T-cell (primary cell): ENCODE results near the gene DAAM2. TPM values are rescaled to one million over a fixed set of nuclear protein-coding genes. Genes with fewer than 3 reads are reported as not detected.

ENCODE experiments used
- ATAC-seq, 4 experiments: fragments of 200-7000 bp in 3 of 4; fragments of 150-1000 bp in 1 of 4; cut with Tn5 transposase; replicated peaks in 1 of 4; 1 replicate in 3 of 4; 2 replicates in 1 of 4; pipeline ENCODE4 v1.10.0; 2021; ENCODE audit warnings: moderate library complexity in 3 of 4, mild to moderate bottlenecking in 2 of 4, moderate number of reproducible peaks in 1 of 4
- CTCF ChIA-PET, 2 donors: fragments of 300-600 bp; sonication (Branson Sonifier 250); formaldehyde crosslinking; loops; one replicate each; lab custom pipeline; 2022; ENCODE audit warnings: antibody characterized with exemption in 2 of 2; lab: Charles Lee
- POLR2A ChIA-PET, 2 donors: fragments of 300-600 bp; sonication (Branson Sonifier 250); formaldehyde crosslinking; loops; one replicate each; lab custom pipeline; 2022; ENCODE audit warnings: antibody characterized with exemption in 2 of 2; lab: Charles Lee
- DNase-seq, 35 experiments: peaks; one replicate each; pipeline versions ENCODE4 v3.0.0 to v3.0.0-alpha.2; 2013 to 2023
- H3K27ac ChIP-seq: one replicate; pipeline ENCODE4 v1.5.1; 2013; ENCODE audit warnings: low read length
- H3K27me3 ChIP-seq, 2 experiments: replicated peaks in 1 of 2; 1 replicate in 1 of 2; 2 replicates in 1 of 2; pipeline versions ENCODE4 v1.6.1 to v1.7.0; 2013; ENCODE audit warnings: low read length in 1 of 2, mixed read lengths in 1 of 2; ENCODE audit not compliant: control insufficient read depth in 2 of 2, insufficient read depth in 2 of 2; ENCODE audit errors: extremely low read depth in 1 of 2
- H3K36me3 ChIP-seq, 2 donors: 1 replicate in 1 of 2; 2 replicates in 1 of 2; pipeline versions ENCODE4 v1.6.1 to v1.7.0; 2013; ENCODE audit warnings: low read length in 1 of 2; ENCODE audit not compliant: control insufficient read depth in 2 of 2, insufficient read depth in 1 of 2; ENCODE audit errors: extremely low read depth in 1 of 2
- H3K4me1 ChIP-seq, 2 experiments: 1 replicate in 1 of 2; 2 replicates in 1 of 2; pipeline versions ENCODE4 v1.6.1 to v1.7.0; 2013; ENCODE audit warnings: low read length in 2 of 2, mixed read lengths in 1 of 2; ENCODE audit not compliant: insufficient read depth in 2 of 2, control insufficient read depth in 1 of 2; ENCODE audit errors: extremely low read depth in 1 of 2
- H3K4me3 ChIP-seq, 2 donors: 1 replicate in 1 of 2; 2 replicates in 1 of 2; pipeline versions ENCODE4 v1.5.1 to v1.7.0; 2013; ENCODE audit warnings: mild to moderate bottlenecking in 2 of 2, low read length in 1 of 2, moderate library complexity in 1 of 2; ENCODE audit not compliant: control insufficient read depth in 1 of 2; ENCODE audit errors: extremely low read depth in 1 of 2
- H3K9me3 ChIP-seq: 2 replicates; pipeline ENCODE4 v1.7.0; 2013
- H3K27ac Mint-ChIP-seq, 2 donors: one replicate each; pipeline ENCODE4 v1.8.0; 2020 to 2021; ENCODE audit warnings: mild to moderate bottlenecking in 2 of 2, mixed read lengths in 2 of 2
- H3K27me3 Mint-ChIP-seq, 2 donors: one replicate each; pipeline ENCODE4 v1.8.0; 2021 to 2022; ENCODE audit warnings: mixed read lengths in 2 of 2
- H3K36me3 Mint-ChIP-seq: one replicate; pipeline ENCODE4 v1.8.0; 2021; ENCODE audit warnings: mixed read lengths
- H3K4me1 Mint-ChIP-seq, 3 donors: one replicate each; pipeline ENCODE4 v1.8.0; 2020 to 2022; ENCODE audit warnings: mixed read lengths in 3 of 3, mild to moderate bottlenecking in 1 of 3
- H3K4me3 Mint-ChIP-seq, 3 donors: one replicate each; pipeline ENCODE4 v1.8.0; 2020 to 2022; ENCODE audit warnings: mild to moderate bottlenecking in 3 of 3, mixed read lengths in 3 of 3, moderate library complexity in 3 of 3
- H3K9me3 Mint-ChIP-seq, 3 donors: one replicate each; pipeline ENCODE4 v1.8.0; 2020 to 2022; ENCODE audit warnings: mixed read lengths in 3 of 3
- WGBS: methylation state at CpG from one replicate; pipeline ENCODE4 v1.1.5; 2013; ENCODE audit warnings: missing lambda C conversion rate; ENCODE audit not compliant: insufficient coverage; 5-methylcytosine and 5-hydroxymethylcytosine counted together
- total RNA-seq, 35 experiments: library from RNA in 6 of 35; stranded (reverse) in 6 of 35; fragments of 120-200 nt in 1 of 35; gene quantifications; one replicate each; pipeline versions ENCODE4 v1.2.1 to v1.2.4 and lab custom pipeline; 2013 to 2026

Gene DAAM2
- total RNA-seq, 5 donors from 2014 or later (not counting 1 experiment from before 2014, with no cell fraction given) = 0.03 to 0.07 TPM; not detected in 3

DNA sequence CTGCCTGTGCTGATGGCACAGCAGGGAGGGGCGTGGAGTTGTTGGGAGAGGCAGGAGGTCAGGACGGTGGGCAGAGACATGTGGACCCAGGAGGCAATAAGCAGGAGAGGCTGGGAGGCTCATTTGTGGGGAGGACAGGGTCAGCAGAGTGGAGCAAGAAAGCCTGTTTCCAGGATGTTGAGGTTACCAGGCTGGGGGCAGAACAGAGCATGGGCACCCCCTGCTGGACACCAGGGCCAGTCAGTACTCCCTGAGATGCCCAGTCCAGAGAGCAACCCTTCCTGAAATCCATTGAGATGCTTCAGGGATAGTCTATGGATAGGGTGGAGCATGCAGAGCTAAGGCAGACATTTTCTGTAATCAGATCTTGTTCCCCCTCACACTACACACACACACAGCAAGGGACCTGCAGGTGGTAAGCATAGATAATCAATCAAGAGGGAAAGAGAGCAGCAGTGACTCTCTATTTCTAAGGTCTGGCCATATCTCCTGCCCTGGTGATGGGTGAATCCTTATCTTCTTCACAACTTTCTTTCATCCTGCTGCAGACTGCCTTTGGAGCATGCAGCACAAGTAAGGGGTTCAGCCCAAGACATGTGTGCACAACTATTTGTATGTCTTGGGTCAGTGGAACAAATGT, 100.4 kb downstream of the DAAM2 start:
- DNase-seq (peak in 1 of 35 experiments; percentile 13), ATAC-seq (no peak)
- ChIA-PET CTCF (no interaction called here), POLR2A (no interaction called here)
- WGBS = 20% methylated on average over 1 of the region's 2 CpGs
- Histone ChIP-seq H3K4me3 (no peak overlapping the region), H3K27ac (no peak overlapping the region), H3K4me1 (no peaks in the 10 kb centered on the region), H3K9me3 (no peaks in the 10 kb centered on the region), H3K36me3 (no peaks in the 10 kb centered on the region), H3K27me3 (peaks cover 0 to 17% of the 10 kb centered on the region in 2 experiments)
- peaks cover 5 to 14% of the 10 kb centered on the region in 2 donors for H3K27me3 Mint-ChIP-seq
- H3K4me3 Mint-ChIP-seq = no peak overlapping the region
- no peaks in the 10 kb centered on the region for H3K4me1 Mint-ChIP-seq
- no peaks in the 10 kb centered on the region for H3K9me3 Mint-ChIP-seq
- no peaks in the 10 kb centered on the region for H3K36me3 Mint-ChIP-seq
- no peak overlapping the region for H3K27ac Mint-ChIP-seq

DNA sequence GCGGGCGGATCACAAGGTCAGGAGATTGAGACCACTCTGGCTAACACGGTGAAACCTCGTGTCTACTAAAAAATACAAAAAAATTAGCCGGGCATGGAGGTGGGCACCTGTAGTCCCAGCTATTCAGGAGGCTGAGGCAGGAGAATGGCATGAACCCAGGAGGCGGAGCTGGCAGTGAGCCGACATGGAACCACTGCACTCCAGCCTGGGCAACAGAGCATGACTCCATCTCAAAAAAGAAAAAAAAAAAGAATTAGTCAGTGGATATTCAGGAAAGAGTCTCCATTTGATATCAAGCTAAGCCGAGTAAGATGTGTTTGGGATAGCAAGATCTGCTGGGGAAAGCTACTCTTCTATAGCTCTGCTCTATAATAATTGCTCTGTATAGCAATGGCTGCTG, 101.1 kb downstream of the DAAM2 start:
- Mint-ChIP-seq H3K4me1 (no peaks in the 10 kb centered on the region), H3K9me3 (no peaks in the 10 kb centered on the region), H3K27ac (no peak overlapping the region), H3K27me3 (peaks cover 5 to 12% of the 10 kb centered on the region in 2 donors), H3K4me3 (no peak overlapping the region), H3K36me3 (no peaks in the 10 kb centered on the region)
- WGBS = 93% methylated on average over 7 of the region's 8 CpGs
- no peaks in the 10 kb centered on the region for H3K4me1 ChIP-seq
- ATAC-seq (no peak), DNase-seq (no peak)
- no peaks in the 10 kb centered on the region for H3K36me3 ChIP-seq
- ChIA-PET POLR2A (no interaction called here), CTCF (interaction anchor here in 1 of 2 donors (0.6 kb wide), 1 partner anchor 554 kb away, joined by 3 read pairs; no protein-coding TSS in a partner anchor)
- no peak overlapping the region for H3K4me3 ChIP-seq
- H3K9me3 ChIP-seq = no peaks in the 10 kb centered on the region
- H3K27me3 ChIP-seq = peaks cover 0 to 12% of the 10 kb centered on the region in 2 experiments
- H3K27ac ChIP-seq = no peak overlapping the region

DNA sequence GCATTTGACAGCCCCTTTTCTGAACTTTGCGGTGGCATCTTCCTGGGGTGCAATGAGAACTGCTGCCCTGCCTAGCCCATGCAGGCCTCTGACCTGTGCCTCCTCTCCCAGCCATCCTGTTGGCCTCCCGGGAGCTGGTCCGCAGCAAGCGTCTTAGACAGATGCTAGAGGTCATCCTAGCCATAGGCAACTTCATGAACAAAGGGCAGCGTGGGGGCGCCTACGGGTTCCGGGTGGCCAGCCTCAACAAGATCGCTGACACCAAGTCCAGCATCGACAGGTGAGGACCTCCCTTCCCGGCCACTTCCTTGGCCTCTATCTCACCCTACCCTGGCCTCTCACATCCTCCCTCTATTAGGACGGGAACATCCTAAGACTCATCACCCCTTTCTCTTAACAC, 104.5 kb downstream of the DAAM2 start:
- ATAC-seq = no peak
- DNase-seq = no peak
- H3K4me1 ChIP-seq = no peaks in the 10 kb centered on the region
- Mint-ChIP-seq H3K27me3 (peaks cover 3 to 14% of the 10 kb centered on the region in 2 donors), H3K27ac (no peak overlapping the region), H3K4me1 (no peaks in the 10 kb centered on the region), H3K36me3 (no peaks in the 10 kb centered on the region), H3K4me3 (no peak overlapping the region), H3K9me3 (no peaks in the 10 kb centered on the region)
- POLR2A ChIA-PET = no interaction called here
- H3K9me3 ChIP-seq = no peaks in the 10 kb centered on the region
- 89% methylated on average over 11 of the region's 12 CpGs for WGBS
- no peak overlapping the region for H3K4me3 ChIP-seq
- peaks cover 0 to 8% of the 10 kb centered on the region in 2 experiments for H3K27me3 ChIP-seq
- no peaks in the 10 kb centered on the region for H3K36me3 ChIP-seq
- H3K27ac ChIP-seq = no peak overlapping the region
- CTCF ChIA-PET = no interaction called here

DNA sequence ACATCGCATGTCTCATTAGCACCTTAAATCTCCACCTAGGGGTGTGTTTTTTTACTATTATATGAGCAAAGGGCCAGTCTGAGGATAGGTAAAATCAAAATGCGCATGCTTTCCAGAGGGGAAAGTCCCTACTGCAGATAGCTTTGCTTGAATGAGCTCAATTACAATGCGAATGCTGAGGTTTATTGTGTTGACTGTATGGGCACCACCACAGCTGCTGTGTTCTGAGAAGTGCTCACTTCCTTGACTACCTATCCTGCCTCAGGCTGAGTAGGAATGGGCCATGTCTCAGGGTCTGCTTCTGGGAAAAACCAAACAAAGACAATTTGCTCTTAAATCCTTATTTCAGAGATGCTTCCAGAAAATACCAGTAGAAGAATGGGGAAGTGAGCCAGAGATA, 105.5 kb downstream of the DAAM2 start:
- H3K9me3 Mint-ChIP-seq = no peaks in the 10 kb centered on the region
- H3K27ac Mint-ChIP-seq = no peak overlapping the region
- Histone ChIP-seq H3K4me3 (no peak overlapping the region), H3K9me3 (no peaks in the 10 kb centered on the region), H3K4me1 (no peaks in the 10 kb centered on the region), H3K36me3 (no peaks in the 10 kb centered on the region), H3K27me3 (peaks cover 0 to 8% of the 10 kb centered on the region in 2 experiments), H3K27ac (no peak overlapping the region)
- peaks cover 0 to 10% of the 10 kb centered on the region in 2 donors for H3K27me3 Mint-ChIP-seq
- ChIA-PET CTCF (no interaction called here), POLR2A (no interaction called here)
- no peaks in the 10 kb centered on the region for H3K36me3 Mint-ChIP-seq
- H3K4me3 Mint-ChIP-seq = no peak overlapping the region
- DNase-seq (no peak), ATAC-seq (no peak)
- WGBS = 80% methylated on average over 1 of the region's 3 CpGs
- no peaks in the 10 kb centered on the region for H3K4me1 Mint-ChIP-seq

DNA sequence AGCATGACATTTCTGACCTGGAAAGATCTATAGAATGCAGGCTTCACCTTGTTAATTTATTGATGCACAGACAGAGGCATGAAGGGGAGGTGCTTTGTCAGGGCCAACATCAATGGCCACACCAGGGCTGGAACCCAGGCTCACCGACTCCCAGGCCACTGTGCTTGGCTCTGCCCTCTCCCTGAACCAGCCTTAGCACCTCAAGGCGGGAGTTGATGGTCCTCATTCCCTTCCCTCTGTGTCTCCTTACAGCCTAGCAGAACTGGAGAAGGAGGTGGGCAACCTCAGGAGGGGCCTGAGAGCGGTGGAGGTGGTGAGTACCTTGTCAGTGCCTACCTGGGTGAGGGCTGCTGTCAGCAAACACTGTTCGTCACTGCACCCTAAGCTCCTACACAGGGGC, 106.4 kb downstream of the DAAM2 start:
- no CpG with 5 or more reads among the region's 4 CpGs for WGBS
- Mint-ChIP-seq H3K4me3 (no peak overlapping the region), H3K9me3 (no peaks in the 10 kb centered on the region), H3K27ac (no peak overlapping the region), H3K27me3 (peaks cover 0 to 10% of the 10 kb centered on the region in 2 donors), H3K4me1 (no peaks in the 10 kb centered on the region), H3K36me3 (no peaks in the 10 kb centered on the region)
- no peak overlapping the region for H3K27ac ChIP-seq
- H3K4me1 ChIP-seq = no peaks in the 10 kb centered on the region
- ChIA-PET CTCF (no interaction called here), POLR2A (interaction anchor here in 1 of 2 donors (0.6 kb wide), 1 partner anchor 16 kb away, joined by 7 read pairs; no protein-coding TSS in a partner anchor)
- ATAC-seq (no peak), DNase-seq (no peak)
- H3K9me3 ChIP-seq = no peaks in the 10 kb centered on the region
- H3K36me3 ChIP-seq = no peaks in the 10 kb centered on the region
- no peak overlapping the region for H3K4me3 ChIP-seq
- H3K27me3 ChIP-seq = peaks cover 0 to 8% of the 10 kb centered on the region in 2 experiments

DNA sequence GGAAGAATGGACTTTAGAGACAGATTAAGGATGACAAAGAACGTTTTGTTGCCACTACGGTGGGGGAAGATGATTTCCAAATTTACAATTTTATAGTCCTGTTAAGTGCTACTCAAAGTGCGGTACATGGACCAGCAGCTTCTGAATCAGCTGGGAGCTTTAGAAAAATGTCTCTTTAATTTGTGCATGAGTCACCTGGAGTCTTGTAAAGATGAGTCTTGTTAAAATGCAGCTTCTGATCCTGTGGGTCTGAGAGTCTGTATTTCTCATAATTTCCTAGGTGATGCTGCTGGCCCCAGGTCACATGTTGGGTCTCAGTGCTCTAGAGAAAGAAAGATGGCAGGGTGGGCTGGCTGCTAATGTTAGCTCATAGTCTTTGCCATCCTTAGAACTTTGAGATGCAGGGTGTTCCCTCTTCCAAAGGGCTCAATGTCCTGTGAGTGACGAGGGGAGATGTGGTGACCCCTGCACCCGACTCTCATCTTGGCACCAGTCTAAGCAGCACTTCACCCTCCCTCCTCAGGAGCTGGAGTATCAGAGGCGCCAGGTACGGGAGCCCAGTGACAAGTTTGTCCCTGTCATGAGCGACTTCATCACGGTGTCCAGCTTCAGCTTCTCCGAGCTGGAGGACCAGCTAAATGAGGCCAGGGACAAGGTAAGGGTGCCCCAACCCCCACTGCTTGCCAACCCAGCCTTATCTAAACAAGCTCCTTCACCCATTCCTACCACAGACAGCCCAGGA, 107.5 kb downstream of the DAAM2 start:
- no peaks in the 10 kb centered on the region for H3K9me3 ChIP-seq
- Mint-ChIP-seq H3K27me3 (peaks cover 0 to 10% of the 10 kb centered on the region in 2 donors), H3K27ac (no peak overlapping the region), H3K4me3 (no peak overlapping the region), H3K4me1 (no peaks in the 10 kb centered on the region), H3K36me3 (no peaks in the 10 kb centered on the region), H3K9me3 (no peaks in the 10 kb centered on the region)
- peaks cover 0 to 8% of the 10 kb centered on the region in 2 experiments for H3K27me3 ChIP-seq
- DNase-seq = no peak
- no peak overlapping the region for H3K4me3 ChIP-seq
- POLR2A ChIA-PET = no interaction called here
- CTCF ChIA-PET = no interaction called here
- H3K4me1 ChIP-seq = no peaks in the 10 kb centered on the region
- no peaks in the 10 kb centered on the region for H3K36me3 ChIP-seq
- H3K27ac ChIP-seq = no peak overlapping the region
- no peak for ATAC-seq
- 91% methylated on average over 9 of the region's 10 CpGs for WGBS
